Transverse colon (tissue), 4 donors: ENCODE data around the gene RHBDL2. TPM values are rescaled to one million over a fixed set of nuclear protein-coding genes. Genes with fewer than 3 reads are reported as not detected.
"Not testable (repeated sequence)": the region's sequence is repeated elsewhere in the genome, so short reads cannot be mapped to it uniquely, and the experiment has no call there.

Experiments
- DNase-seq: peaks from one replicate; pipeline ENCODE4 v3.0.0-alpha.2; 2019
- H3K27ac ChIP-seq, 4 donors: fragments of 200-600 bp; sonication (generic); 2 replicates each; pipeline ENCODE4 v1.5.1; 2016 to 2018; ENCODE audit warnings: inconsistent platforms in 4 of 4
- H3K27me3 ChIP-seq: fragments of 200-600 bp; sonication (generic); 2 replicates; pipeline ENCODE4 v1.5.1; 2017; ENCODE audit warnings: inconsistent platforms
- H3K36me3 ChIP-seq, 4 donors: fragments of 200-600 bp; sonication (generic); 2 replicates each; pipeline ENCODE4 v1.5.1; 2017 to 2019; ENCODE audit warnings: inconsistent platforms in 4 of 4
- H3K4me1 ChIP-seq, 4 donors: fragments of 200-600 bp; sonication (generic); 2 replicates each; pipeline ENCODE4 v1.5.1; 2017 to 2020; ENCODE audit warnings: inconsistent platforms in 4 of 4
- H3K4me3 ChIP-seq, 4 donors: fragments of 200-600 bp; sonication (generic); 1 replicate in 1 of 4; 2 replicates in 3 of 4; pipeline versions ENCODE4 v1.5.1 to v1.6.1; 2017 to 2019; ENCODE audit warnings: inconsistent platforms in 4 of 4
- H3K9me3 ChIP-seq, 2 donors: fragments of 200-600 bp; sonication (generic); 2 replicates each; pipeline ENCODE4 v1.5.1; 2017 to 2019; ENCODE audit warnings: inconsistent platforms in 2 of 2
- EP300 ChIP-seq: sonication (generic); formaldehyde crosslinking; IDR thresholded peaks from one replicate; pipeline ENCODE4 v1.6.1; 2017; ENCODE audit warnings: antibody characterized with exemption, low read depth
- POLR2A ChIP-seq: fragments of 450-650 bp; IDR thresholded peaks from one replicate; pipeline ENCODE4 v1.6.1; 2016; ENCODE audit warnings: antibody characterized with exemption, mild to moderate bottlenecking, moderate library complexity
- POLR2AphosphoS5 ChIP-seq, 3 donors: sonication (generic); formaldehyde crosslinking; IDR thresholded peaks; one replicate each; pipeline ENCODE4 v1.6.1; 2016; ENCODE audit warnings: antibody characterized with exemption in 3 of 3
- WGBS, 2 donors: methylation state at CpG; one replicate each; pipeline ENCODE4 v1.1.5; 2018; ENCODE audit warnings: low coverage in 1 of 2; 5-methylcytosine and 5-hydroxymethylcytosine counted together
- in situ Hi-C, 4 donors: fragments of 200-750 bp; cut with MboI; loops; one replicate each; pipeline versions ENCODE4 v1.15.0 to v1.15.1; 2017; ENCODE audit warnings: low sequenced_read_pairs in 3 of 4, low pct_ligation_motif_present in 1 of 4, low pct_unique_long_range_greater_than_20kb in 1 of 4
- intact Hi-C: fragments of 100-400 bp; cut with DNase I; formaldehyde crosslinking; loops from one replicate; pipeline ENCODE4 v1.15.1; 2023; ENCODE audit warnings: low total_unique reads
- total RNA-seq, 4 donors: library from RNA; depleted of rRNA; stranded (reverse); fragments of >200 nt; gene quantifications; one replicate each; pipeline ENCODE4 v1.1.0, GENCODE V29; 2016
- TF ChIP-seq, protein P1 (sequence below), 5 experiments: fragments of 200-600 bp in 3 of 5; fragments of 450-650 bp in 2 of 5; sonication (generic) in 3 of 5; IDR thresholded peaks; 1 replicate in 2 of 5; 2 replicates in 3 of 5; pipeline ENCODE4 v1.5.1; 2016 to 2017; ENCODE audit warnings: antibody characterized with exemption in 5 of 5, inconsistent platforms in 3 of 5, mild to moderate bottlenecking in 2 of 5, moderate library complexity in 1 of 5

RHBDL2 gene
- total RNA-seq, 4 donors from 2014 or later = 3.7 to 22.5 (median 17.6) TPM

DNA sequence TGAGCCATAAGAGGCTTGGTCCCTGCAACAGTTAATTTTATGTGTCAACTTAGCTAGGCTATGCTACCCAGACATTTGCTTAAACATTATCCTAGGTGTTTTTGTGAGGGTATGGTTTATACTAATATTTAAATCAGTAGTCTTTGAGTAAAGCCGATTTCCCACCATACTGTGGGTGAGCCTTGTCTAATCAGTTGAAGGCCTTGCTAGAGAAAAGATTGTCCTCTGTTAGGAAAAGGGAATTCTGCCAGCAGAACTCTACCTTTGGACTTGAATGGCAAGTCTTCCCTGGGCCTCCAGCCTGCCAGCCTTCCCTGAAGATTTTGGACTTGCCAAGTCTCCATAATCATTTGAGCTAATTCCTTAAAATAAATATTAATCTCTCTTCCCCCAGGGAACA is 23.9 kb downstream of the RHBDL2 start:
- intact Hi-C loops = no loop called here
- Histone ChIP-seq H3K9me3 (no peaks in the 10 kb centered on the region), H3K36me3 (no peaks in the 10 kb centered on the region), H3K4me3 (no peak overlapping the region), H3K4me1 (no peaks in the 10 kb centered on the region), H3K27me3 (no peaks in the 10 kb centered on the region), H3K27ac (no peak overlapping the region)
- WGBS, 2 donors = 91 to 100% methylated on average over 1 of the region's 1 CpG
- DNase-seq = no peak
- TF ChIP-seq, protein P1, sequence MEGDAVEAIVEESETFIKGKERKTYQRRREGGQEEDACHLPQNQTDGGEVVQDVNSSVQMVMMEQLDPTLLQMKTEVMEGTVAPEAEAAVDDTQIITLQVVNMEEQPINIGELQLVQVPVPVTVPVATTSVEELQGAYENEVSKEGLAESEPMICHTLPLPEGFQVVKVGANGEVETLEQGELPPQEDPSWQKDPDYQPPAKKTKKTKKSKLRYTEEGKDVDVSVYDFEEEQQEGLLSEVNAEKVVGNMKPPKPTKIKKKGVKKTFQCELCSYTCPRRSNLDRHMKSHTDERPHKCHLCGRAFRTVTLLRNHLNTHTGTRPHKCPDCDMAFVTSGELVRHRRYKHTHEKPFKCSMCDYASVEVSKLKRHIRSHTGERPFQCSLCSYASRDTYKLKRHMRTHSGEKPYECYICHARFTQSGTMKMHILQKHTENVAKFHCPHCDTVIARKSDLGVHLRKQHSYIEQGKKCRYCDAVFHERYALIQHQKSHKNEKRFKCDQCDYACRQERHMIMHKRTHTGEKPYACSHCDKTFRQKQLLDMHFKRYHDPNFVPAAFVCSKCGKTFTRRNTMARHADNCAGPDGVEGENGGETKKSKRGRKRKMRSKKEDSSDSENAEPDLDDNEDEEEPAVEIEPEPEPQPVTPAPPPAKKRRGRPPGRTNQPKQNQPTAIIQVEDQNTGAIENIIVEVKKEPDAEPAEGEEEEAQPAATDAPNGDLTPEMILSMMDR (IDR thresholded peaks at IDR 0.05) = no peak
- no peak for TF ChIP-seq POLR2A
- no peak for TF ChIP-seq POLR2AphosphoS5 (IDR thresholded peaks at IDR 0.05)
- TF ChIP-seq EP300 = no peak
- in situ Hi-C loops = no loop called here

DNA sequence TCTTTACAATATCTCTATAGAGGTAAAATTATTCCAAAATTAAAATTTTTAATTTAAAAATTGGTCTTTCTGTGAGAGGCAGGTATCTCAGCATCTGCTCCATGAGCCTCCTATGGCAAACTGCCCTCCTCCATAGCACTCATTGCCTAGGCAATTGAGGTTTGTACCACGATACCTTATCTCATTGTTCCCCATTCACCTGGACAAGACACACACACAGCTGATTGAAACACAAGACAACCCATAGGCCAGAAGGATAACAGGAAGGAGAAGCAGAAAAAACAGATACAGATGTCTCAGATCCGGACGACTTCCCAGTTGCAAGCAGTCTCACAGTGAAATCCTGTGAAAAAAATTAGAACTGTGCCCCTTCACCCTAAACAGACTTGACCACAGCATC is 24.3 kb downstream of the RHBDL2 start:
- no peak overlapping the region for H3K4me3 ChIP-seq
- 86 to 92% methylated on average over 1 to 3 of the region's 3 CpGs for WGBS, 2 donors
- in situ Hi-C loops (no loop called here), intact Hi-C loops (no loop called here)
- no peaks in the 10 kb centered on the region for H3K9me3 ChIP-seq
- no peak for DNase-seq
- H3K27ac ChIP-seq = no peak overlapping the region
- H3K36me3 ChIP-seq = no peaks in the 10 kb centered on the region
- H3K4me1 ChIP-seq = no peaks in the 10 kb centered on the region
- no peaks in the 10 kb centered on the region for H3K27me3 ChIP-seq
- TF ChIP-seq POLR2A (no peak), EP300 (no peak), POLR2AphosphoS5 (IDR thresholded peaks at IDR 0.05) (no peak)
- TF ChIP-seq, protein P1 (IDR thresholded peaks at IDR 0.05) = no peak

DNA sequence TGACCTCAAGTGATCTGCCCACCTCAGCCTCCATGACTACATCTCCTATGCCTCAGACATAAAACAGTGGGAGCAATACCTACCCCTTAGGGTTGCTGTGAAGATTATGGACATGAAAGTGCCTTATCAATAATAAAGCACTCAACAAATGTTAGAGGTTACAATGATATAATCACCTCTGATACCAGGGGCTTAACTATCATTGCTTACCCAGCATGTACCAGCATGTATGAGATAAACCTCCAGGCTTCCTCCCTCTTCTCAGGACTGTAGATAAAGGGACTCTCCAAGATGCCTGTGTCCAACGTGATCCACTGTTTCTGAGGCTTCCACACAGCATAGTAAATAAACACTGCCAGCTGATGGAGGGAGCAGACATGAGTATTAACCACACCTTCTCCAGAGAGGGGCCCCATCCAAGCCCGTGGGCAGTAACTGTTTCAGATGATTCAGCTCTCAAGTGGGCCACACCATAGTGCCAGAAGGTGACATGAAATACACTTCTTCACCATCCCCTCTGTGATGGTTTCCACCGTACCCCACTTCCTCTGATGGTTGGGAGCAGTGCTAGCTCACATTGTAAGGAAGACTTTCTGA is 26.2 kb downstream of the RHBDL2 start:
- intact Hi-C loops (no loop called here), in situ Hi-C loops (no loop called here)
- TF ChIP-seq POLR2A = no peak
- Histone ChIP-seq H3K36me3 (no peaks in the 10 kb centered on the region), H3K27ac (no peak overlapping the region), H3K27me3 (no peaks in the 10 kb centered on the region), H3K4me3 (no peak overlapping the region), H3K9me3 (no peaks in the 10 kb centered on the region), H3K4me1 (no peaks in the 10 kb centered on the region)
- 44 to 80% methylated on average over 2 to 3 of the region's 3 CpGs for WGBS, 2 donors
- DNase-seq = no peak

DNA sequence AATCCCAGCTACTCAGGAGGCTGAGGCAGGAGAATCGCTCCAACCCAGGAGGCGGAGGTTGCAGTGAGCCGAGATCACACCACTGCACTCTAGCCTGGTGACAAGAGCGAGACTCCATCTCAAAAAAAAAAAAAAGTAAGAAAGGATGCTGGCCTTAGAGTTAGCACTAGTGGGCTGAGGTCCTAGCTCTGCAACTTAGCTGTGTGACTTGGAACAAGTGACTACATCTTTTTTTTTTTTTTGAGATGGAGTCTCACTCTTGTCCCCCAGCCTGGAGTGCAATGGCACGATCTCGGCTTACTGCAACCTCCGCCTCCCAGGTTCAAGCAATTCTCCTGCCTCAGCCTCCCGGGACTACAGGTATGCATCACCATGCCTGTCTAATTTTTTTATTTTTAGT is 26.7 kb downstream of the RHBDL2 start:
- H3K4me1 ChIP-seq, in situ Hi-C loops, H3K36me3 ChIP-seq, intact Hi-C loops, H3K4me3 ChIP-seq, H3K27ac ChIP-seq, DNase-seq, H3K27me3 ChIP-seq, H3K9me3 ChIP-seq: not testable (repeated sequence)
- WGBS, 2 donors = 94% methylated on average over 6 to 8 of the region's 8 CpGs

DNA sequence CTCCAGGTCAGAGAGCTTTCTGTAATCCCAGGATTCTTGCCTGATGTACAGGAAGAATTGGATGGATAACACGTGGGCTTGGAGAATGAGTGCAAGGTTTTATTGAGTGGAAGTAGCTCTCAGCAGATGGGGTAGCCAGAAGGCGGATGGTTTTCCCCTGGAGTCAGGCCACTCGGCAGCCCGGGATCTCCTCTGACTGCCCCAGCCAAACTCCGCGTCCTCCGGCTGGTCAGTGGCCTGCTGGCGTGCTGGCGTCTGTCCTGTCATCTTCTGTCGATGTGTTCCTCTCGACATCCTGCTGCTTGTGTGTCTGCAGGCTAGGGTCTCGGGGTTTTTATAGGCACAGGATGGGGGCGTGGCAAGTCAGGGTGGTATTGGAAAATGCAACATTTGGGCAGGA is 32.8 kb downstream of the RHBDL2 start:
- 83 to 88% methylated on average over 1 to 13 of the region's 13 CpGs for whole genome bisulfite sequencing, 2 donors
- Histone ChIP-seq H3K27me3 (no peaks in the 10 kb centered on the region), H3K36me3 (no peaks in the 10 kb centered on the region), H3K4me3 (no peak overlapping the region), H3K4me1 (no peaks in the 10 kb centered on the region), H3K27ac (no peak overlapping the region), H3K9me3 (peaks cover 3 to 8% of the 10 kb centered on the region in 2 donors)
- intact Hi-C loops = no loop called here
- in situ Hi-C loops = no loop called here
- TF ChIP-seq POLR2A (no peak), POLR2AphosphoS5 (IDR thresholded peaks at IDR 0.05) (no peak), EP300 (no peak)
- TF ChIP-seq, protein P1 (IDR thresholded peaks at IDR 0.05) = no peak
- DNase-seq = no peak
